KBM-7 (cell line): ENCODE results near the gene PDIA6.
"Not testable (repeated sequence)": the region's sequence is repeated elsewhere in the genome, so short reads cannot be mapped to it uniquely, and the experiment has no call there.

Experiments used
- DNase-seq: peaks from one replicate; pipeline ENCODE4 v3.0.0-alpha.2; 2015
- in situ Hi-C: fragments of 300-500 bp; cut with MboI; formaldehyde crosslinking; loops from 2 replicates; pipeline ENCODE4 v1.14.3; 2020; ENCODE audit warnings: low sequenced_read_pairs, low pct_unique_long_range_greater_than_20kb, mixed read lengths

Gene PDIA6

DNA sequence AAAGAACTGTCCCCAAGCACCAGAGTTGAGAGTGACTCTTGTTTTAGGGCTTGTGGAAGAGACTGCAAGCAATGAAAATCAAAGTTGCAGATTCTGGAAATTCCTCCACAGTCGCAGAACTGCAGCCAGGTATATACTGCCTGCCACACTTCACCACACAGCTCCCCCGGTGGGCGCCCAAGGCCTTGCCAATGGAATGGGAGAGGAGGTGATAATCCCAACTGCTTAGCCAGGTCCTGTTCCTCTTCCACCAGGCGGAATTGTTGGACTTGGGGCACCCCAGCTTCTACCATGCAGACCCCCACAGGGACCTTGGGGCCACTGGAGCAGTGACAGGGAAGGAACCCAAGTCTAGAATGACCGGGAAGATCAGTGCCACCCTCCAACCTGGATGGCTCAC is 4.8 kb upstream of the PDIA6 start:
- DNase-seq, result no peak
- in situ Hi-C loops, result no loop called here

DNA sequence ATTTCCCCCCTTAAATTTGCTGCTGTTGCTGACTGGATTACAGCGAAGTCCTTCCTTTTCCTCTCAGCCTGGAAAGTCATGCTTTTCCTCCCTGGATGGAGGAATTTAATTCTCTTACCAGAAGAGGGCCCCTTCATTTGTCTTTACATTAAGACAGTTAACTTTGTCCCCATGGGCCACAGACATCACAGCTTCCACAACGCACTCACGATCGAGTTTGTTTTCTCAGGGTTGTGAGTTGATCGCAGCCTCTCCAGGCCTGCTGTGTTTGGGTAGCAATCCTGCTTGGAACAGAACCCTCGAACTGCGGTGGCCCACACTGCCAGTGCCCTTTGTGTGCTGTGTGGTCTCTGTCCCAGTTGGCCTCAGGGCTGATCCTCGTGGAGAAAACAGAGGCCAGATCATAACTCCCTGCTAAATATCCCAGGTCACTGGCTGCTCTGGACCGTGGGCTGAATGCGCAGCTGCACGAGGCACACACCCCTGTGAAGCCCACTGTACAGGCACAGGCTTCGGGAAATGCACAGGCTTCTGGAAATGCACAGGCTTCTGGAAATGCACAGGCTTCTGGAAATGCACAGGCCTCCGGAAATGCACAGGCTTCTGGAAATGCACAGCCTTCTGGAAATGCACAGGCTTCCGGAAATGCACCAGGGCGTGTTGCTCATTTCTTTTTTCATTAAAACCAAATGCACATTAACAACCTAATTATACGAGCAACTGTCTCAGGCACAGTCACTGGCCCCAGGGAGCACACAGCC is 2.2 kb upstream of the PDIA6 start:
- DNase-seq, result no peak
- in situ Hi-C loops, result no loop called here

GRCh38 chr2:10814142-10814541 is 1.6 kb upstream of the PDIA6 start:
- DNase-seq, result no peak
- in situ Hi-C loops, result no loop called here

DNA sequence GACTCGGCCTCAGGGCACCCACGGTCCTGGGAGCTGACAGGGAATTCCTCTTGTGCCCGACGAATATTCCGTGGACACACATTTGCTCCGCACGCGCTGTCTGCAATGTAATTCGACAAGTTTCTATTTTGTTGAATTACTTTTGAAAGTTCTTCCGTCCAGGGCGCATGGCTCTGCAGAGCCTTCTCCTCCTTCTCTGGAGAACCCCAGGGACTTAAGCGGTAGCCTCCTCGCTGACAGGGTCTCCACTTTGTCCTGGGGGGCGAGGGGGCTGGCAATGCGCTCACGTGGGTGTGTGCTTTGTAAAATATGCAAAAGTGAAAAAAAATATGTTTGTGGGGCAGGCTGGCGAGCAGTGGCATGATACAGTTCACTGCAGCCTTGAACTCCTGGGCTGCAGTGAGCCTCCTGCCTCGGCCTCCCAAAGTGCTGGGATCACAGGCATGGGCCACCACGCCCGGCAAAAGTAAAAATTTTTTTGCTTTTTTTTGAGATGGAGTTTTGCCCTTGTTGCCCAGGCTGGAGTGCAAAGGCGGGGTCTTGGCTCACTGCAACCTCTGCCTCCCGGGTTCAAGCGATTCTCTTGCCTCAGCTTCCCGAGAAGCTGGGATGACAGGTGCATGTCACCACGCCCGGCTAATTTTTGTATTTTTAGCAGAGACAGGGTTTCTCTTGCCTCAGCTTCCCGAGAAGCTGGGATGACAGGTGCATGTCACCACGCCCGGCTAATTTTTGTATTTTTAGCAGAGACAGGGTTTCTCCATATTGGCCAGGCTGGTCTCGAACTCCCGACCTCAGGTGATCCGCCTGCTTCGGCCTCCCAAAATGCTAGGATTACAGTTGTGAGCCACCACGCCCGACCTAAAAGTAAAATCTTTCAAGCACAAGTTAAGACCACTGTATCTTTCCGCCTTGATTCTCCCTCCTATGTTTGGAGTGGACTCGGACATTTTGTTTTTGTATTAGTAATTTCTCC is 866 bp upstream of the PDIA6 start:
- DNase-seq, in situ Hi-C loops: not testable (repeated sequence)

GRCh38 chr2:10811517-10811916 is 1.1 kb downstream of the PDIA6 start:
- in situ Hi-C loops, result no loop called here
- DNase-seq, result no peak

DNA sequence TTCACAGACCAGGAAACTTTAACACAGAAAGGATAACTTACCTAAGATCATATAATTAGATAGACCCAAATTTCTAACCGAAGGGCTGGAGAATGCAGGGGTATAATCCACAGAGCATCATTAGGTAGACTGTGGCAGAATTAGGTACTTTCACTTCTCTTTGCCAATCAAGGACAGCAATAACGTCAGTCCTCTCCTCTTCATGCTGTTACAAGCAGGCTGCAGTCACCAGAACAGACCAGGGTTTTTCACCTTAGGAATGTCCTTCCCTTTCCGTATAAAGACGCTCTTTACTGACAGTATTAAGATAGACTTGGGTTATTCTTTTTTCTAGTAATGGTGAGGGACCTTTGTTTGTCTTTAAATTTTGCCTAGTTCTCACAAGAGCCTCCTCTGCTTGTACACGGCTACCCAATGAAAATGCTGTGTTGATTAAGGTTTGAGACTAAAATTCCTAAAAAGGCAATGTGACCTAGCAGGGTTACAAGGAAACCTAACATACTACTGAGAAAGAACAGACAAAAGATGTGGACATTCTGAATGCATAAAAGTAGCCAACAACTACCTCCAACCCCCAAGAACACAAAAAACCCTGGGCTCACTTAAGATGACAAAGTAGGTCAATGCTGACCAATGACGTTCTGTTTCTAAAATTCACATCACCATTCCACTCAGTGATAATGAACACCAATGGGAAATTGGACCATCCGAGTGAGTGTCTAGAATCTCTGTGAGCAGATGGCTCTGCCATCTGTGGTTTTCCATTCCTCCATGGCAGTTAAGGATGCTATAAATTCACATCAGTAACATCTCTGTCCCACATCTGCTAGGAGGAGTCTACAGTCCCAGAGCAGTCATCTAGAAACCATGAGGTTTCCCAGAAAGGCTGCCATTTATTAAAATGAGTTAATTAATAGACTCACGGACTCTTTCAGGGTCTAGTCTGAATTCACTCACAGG is 2.1 kb downstream of the PDIA6 start:
- DNase-seq, result no peak
- in situ Hi-C loops, result no loop called here

GRCh38 chr2:10806543-10806942 is 6.0 kb downstream of the PDIA6 start:
- in situ Hi-C loops, result no loop called here
- no peak for DNase-seq

GRCh38 chr2:10805990-10806389 is 6.6 kb downstream of the PDIA6 start:
- in situ Hi-C loops, DNase-seq: not testable (repeated sequence)

DNA sequence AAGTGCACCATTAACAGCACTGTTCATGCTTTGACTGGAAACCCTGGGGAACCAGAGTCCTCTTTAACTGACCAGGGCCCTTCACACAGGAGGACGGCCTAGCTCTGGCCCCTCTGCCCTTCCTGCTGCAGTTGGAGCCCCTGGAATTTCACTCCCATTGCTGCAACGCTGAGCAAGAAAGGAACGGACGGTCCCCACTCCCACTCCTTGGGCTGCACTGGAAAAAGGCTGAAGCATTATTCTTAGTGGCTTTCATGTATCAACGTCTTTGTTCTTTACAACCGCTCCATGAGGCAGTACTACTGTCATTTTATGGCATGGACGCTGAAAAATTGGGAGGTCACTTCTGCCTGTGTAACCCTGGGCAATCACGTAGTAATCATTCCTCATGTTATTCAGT is 9.9 kb downstream of the PDIA6 start:
- in situ Hi-C loops, result no loop called here
- no peak for DNase-seq

DNA sequence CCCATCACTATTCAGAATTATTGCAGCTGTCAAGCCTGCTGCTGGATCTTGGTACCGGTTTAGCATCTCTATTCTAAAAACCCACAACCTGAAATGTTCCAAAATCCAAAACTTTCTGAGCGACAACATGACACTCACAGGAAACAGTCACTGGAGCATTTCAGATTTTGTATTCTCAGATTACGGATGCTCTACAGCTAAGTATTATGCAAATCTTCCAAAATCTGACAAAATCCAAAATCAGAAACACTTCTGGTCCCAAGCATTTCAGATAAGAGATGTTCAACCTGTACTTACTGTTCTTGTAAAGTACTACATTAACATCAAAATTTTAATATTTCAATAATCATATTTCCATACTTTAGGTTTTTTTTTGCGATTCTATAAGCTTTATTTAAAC is 12.4 kb downstream of the PDIA6 start:
- no peak for DNase-seq
- in situ Hi-C loops, result no loop called here

DNA sequence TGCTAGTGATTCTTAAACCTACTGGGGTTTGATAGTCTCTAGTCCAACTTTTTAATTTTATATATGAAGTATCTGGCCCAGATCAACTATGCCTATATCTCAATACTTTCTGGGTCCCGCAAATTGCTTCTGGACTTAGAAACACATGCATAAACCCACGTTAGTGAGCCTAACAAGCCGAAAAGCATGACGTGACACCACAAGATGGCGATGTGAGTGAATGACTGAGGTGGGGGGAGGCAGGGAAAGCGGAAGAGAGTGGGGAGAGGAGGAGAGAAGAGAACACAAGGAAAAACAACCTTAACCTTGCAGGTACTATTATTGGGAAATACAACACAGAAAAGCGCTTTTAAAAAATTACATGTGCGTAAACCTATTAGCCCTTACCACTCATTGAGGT is 13.8 kb downstream of the PDIA6 start:
- in situ Hi-C loops, result no loop called here
- no peak for DNase-seq

GRCh38 chr2:10796703-10797102 is 15.9 kb downstream of the PDIA6 start:
- DNase-seq, result no peak
- in situ Hi-C loops, result no loop called here

GRCh38 chr2:10795508-10796046 is 17.0 kb downstream of the PDIA6 start:
- in situ Hi-C loops, result no loop called here
- DNase-seq, result no peak

DNA sequence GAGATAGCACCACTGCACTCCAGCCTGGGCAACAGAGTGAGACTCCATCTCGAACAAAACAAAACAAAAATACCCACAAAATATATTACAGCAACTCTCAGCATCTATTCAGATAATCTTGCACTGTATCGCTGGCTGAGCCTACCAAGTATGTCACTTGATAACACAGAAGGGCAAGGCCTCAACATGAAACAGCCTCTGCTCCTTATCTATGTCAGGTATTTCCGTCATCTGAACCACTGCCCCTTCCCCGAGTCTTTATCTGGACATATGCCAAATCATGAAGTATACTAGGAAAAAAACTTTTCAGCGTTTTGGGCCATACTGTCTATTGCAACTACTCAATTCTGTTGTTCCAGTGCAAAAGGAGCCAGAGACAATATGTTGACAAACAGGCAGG is 17.7 kb downstream of the PDIA6 start:
- in situ Hi-C loops, result no loop called here
- no peak for DNase-seq

DNA sequence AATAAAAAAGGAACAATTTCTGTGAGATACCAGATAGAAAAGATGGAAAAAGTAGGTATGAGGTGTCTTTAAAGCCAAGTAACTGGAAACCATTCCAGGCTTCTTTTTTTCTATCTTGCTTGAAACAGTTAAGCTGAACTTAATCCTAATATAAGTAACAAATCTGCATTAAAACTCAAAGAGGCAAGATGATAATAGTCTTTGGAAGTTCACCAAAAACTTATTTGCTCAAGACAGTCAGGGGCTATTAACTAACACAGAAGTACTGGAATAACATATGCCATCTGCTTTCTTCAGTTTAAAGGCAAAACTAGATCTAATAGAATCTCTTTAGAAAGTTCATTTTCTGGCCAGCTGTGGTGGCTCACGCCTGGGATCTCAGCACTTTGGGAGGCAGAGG is 18.8 kb downstream of the PDIA6 start:
- DNase-seq, result no peak
- in situ Hi-C loops, result no loop called here

GRCh38 chr2:10792660-10793400 is 19.8 kb downstream of the PDIA6 start:
- DNase-seq, result no peak
- in situ Hi-C loops, result no loop called here

DNA sequence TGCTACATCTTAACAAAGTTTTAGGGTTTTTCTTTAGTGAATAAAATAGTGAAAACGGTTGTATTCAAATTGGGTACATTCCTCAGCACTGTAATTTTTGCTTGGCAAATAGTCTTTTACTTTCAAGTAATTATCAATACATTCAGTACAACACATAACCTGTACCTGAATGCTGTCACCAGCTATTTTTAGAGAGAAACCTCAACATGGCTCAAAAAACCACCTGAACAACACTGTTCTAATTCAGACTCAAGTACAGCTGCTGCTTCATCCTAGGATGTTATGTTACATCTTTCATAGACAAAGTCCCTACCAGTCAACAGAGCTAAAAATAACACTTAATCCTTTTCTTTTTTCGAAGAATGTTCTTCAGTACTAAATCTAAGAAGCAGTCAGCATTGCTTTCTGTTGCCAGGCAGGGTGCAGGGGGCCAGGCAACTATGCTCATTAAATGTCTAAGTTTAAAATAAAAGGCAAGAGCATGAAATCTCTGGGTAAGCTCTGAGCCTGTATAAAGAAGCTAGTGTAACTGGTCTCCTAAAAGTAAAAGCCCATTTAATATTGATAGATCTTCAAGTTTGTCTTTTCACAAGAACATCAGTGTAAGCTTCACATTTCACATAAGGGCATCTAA is 20.5 kb downstream of the PDIA6 start:
- in situ Hi-C loops, result no loop called here
- DNase-seq, result no peak
